T-helper 1 cell (primary cell): Measurements from ENCODE around the gene TGFBR2.

Source experiments
- DNase-seq, 5 donors: peaks; one replicate each; pipeline ENCODE4 v3.0.0-alpha.2; 2012 to 2020
- total RNA-seq, 4 donors: gene quantifications; one replicate each; lab custom pipeline; 2026; lab: John Stamatoyannopoulos, UW

TGFBR2 gene
- total RNA-seq, result 163 to 221 (median 179) reads per million in 4 donors

DNA sequence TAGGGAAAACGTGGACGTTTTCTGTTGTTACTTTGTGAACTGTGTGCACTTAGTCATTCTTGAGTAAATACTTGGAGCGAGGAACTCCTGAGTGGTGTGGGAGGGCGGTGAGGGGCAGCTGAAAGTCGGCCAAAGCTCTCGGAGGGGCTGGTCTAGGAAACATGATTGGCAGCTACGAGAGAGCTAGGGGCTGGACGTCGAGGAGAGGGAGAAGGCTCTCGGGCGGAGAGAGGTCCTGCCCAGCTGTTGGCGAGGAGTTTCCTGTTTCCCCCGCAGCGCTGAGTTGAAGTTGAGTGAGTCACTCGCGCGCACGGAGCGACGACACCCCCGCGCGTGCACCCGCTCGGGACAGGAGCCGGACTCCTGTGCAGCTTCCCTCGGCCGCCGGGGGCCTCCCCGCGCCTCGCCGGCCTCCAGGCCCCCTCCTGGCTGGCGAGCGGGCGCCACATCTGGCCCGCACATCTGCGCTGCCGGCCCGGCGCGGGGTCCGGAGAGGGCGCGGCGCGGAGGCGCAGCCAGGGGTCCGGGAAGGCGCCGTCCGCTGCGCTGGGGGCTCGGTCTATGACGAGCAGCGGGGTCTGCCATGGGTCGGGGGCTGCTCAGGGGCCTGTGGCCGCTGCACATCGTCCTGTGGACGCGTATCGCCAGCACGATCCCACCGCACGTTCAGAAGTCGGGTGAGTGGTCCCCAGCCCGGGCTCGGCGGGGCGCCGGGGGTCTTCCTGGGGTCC is at the start of gene TGFBR2:
TSS of gene TGFBR2 (plus strand) at position 301 of the 731 bp plus-strand sequence. CDS start at position 584, 283 bp downstream.
- DNase-seq, result peak; percentile 55 to 91 (median 66)

DNA sequence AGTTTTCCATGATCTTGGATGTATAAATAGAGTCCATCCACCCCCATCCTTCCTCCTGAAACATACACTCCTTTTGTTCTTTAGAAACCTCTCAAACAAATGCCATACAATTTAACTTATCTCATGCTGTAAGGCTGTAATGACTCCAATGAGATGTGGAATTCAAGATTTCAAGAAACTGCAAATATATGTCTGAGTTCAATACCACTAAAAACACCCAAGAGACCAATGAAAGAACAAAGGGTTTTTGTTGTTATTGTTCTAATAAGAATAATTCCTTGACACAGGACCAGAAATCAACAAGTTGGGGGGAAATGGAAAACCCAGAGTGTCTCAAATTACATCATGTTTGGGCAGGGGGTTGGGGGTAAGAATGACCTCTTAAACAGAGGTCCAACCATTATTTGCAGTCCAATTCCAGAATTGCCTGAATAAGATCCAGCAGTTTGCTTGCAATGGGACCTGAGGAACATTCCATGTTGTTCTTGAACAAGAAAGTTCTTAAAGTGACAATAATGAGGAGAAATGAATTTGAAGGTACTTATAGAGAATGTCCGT is 48.6 kb upstream of the TGFBR2 start:
- no peak for DNase-seq

DNA sequence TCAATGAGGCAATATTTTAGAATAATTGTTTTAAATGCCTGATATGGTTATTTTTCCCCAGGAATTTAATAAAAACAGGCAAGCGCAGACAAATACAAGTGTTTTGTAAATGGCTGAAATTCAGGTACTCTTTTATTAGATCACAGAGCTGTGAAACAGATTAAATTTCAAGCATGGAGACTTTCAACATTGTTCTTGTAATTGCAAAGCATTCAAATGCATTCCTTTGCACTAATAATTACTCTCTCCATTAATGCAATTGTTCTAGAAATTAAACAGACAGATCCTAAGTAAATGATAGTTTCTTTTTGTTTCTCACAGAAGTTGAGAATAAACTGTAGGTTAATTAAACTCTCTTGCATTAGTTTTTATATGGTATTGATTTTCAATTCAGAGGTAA is 42.4 kb upstream of the TGFBR2 start:
- no peak for DNase-seq

DNA sequence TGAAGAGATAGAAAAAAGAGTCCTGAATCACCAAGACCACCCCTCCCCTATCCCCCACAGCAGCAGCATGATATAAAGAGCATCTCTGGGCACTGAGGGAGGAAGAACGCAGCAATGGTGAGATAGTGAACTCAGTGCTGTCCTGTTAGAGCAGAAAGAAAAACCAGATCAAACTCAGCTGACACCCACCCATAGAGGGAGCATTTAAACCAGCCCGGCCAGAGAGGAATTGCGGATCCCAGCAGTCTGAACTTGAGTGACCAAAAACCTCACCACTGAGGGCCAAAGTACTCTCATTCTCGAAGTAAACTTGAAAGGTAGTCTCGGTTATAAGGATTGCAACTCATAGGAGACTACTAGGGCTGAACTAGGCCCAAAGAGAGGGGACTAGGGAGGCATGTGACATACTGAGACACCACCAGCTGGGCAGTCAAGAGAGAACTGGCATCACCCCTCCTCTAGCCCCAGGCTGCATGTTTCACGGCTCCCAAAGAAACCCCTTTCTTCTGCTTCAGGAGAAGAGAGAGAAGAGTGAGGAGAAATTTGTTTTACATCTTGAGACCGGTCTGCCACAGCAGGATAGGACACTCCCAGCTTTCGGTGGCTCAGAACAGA is 39.2 kb upstream of the TGFBR2 start:
- DNase-seq, result no peak

DNA sequence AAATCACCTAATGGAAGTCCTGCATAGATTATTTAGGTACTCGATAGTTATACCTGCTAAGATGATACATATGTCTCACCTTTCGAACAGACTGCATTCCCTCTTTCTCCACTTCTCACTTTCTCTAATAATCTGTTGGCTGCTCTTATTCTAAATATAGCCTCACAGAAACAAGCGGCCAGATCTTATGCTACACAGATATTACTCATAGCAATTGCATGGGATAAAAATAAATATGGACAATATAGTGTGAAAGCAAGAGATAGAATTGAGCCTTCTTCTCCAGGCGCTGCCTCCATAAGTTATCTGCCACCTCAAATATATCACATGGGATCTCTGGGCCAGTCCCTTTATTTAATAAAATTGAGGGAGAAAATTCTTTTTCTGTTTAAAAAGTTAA is 29.5 kb upstream of the TGFBR2 start:
- no peak for DNase-seq

DNA sequence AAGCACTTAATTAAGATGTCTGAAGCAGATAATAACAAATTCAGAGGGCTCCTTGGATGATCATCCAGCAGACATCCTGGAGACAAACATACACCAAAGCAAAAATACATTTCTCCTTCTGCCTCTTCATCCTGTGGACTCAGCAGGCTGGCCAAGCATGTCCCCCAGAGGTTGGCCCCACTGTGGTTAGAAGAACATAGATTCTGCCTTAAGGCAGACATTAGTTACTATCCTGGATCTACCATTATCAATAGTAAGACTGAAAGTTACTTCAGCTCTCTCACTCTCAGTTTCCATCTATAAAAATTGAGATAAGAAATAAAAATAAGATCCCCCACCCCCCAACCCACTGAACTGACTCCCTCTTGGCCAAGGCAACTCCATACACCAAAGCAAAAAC is 28.6 kb upstream of the TGFBR2 start:
- no peak for DNase-seq

DNA sequence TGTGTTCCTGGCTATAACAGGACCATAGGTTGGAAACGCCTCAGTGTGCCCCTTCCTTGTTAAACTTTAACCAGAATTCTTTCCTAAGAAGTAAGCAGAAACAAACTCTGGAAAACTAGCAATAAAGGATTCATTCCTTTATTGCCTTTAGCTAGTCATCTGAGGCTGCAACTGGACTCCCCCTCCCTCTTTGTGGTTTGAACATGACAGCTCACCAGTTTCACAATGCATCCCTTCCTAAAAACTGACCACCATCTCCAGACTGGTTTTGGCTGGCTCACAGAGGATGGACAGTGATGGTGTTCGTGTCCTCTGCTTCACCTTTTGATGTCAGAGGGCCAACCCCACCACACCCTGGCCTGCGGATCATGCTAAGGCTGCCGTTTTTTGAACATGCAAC is 27.9 kb upstream of the TGFBR2 start:
- no peak for DNase-seq

DNA sequence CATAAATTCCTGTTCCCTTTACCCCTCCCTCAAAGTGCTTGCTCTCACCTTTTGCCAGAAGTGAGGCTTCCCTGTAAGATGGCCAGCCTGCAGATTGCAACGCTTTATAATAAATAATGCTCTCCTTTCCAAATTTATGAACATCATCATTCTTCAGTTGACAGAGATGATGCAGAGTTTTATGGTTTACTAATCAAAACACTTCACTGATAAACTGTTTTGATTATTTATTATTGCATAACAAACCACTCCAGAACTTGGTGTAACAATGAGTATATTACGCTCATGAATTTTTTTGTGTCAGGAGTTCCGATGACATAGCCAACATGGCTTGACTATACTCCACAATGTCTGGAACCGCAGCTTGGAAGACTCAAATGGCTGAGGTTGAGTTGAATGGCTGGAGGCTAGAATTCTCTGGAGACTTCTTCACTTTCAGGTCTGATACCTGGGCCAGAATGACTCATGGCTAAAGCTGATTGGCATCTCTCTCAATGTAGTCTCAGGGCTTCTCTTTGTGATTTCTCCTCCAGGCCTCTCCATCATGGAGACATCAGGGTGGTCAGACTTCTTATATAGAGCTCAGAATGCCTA is 27.3 kb upstream of the TGFBR2 start:
- no peak for DNase-seq

DNA sequence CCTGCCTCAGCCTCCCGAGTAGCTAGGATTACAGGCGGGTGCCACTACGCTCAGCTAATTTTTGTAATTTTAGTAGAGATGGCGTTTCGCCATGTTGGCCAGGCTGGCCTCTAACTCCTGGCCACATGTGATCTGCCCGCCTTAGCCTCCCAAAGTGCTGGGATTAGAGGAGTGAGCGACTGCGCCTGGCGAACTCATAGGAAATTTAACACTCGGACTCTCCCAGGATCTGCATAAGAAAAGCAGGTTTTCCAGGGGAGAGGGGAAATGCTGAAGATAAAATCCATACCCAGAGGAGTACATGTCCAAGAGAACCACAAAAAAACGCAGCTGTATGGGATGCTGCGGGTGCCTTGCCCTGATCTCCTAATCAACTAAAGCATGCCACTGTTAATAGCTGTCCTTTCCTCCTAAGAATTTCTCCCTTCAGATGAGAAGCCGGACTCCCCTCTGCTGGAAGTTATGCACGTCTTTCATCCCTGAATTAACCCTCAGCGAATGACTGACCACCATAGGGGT is 25.3 kb upstream of the TGFBR2 start:
- DNase-seq, result no peak

DNA sequence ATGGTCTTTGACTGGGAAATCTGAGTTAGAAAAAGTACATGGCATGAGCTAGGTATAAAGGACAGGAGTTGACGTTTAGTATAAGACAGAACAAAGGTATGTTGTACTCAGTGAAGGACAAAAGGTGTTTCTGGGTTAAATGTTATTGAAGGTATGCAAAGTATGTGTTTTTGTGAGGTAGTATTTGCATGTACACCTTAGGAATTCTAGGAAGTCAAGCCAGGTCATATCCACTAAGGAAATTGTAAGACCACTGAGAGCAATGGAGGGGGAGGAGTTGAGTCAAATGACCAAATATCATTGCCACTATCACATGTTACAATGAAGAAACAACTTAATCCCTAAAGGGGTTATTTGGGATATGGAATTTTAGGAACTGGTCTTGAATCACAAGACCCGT is 24.4 kb upstream of the TGFBR2 start:
- no peak for DNase-seq

DNA sequence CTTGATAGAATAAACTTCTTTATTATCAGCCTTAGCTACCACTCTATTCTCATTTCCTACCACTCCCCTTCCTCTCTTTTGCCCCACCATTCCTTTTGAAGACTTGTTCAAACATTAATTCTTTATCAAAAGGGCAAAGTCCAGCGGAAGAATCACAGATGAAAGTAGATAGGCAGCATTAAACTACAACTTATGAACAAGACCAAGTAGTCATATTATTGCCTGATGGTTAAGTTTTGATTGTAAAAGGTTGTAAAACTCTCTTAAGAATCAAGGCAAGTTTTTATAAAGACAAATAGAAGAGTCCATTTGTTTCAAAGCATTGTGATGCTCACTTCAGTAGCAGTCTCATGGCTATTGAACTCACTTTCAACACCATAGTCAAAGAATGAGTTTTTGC is 22.4 kb upstream of the TGFBR2 start:
- no peak for DNase-seq

DNA sequence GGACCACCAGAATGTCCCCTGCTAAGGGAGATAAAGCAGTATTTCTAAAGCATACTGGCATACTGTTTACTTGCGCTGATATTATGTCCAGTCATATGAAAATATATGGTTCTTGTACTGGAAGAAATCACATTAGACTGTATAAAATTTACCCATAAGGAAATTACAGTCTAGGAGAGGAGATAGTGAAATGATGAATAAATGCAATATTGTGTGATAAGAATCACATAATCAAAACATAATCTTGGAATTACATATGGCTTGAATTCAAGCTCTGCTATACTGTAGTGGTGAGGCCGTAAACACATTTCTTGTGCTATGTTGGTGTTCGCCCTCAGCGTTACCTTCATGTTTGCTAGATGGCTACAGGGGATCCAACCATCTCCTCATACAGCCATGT is 20.7 kb upstream of the TGFBR2 start:
- no peak for DNase-seq

DNA sequence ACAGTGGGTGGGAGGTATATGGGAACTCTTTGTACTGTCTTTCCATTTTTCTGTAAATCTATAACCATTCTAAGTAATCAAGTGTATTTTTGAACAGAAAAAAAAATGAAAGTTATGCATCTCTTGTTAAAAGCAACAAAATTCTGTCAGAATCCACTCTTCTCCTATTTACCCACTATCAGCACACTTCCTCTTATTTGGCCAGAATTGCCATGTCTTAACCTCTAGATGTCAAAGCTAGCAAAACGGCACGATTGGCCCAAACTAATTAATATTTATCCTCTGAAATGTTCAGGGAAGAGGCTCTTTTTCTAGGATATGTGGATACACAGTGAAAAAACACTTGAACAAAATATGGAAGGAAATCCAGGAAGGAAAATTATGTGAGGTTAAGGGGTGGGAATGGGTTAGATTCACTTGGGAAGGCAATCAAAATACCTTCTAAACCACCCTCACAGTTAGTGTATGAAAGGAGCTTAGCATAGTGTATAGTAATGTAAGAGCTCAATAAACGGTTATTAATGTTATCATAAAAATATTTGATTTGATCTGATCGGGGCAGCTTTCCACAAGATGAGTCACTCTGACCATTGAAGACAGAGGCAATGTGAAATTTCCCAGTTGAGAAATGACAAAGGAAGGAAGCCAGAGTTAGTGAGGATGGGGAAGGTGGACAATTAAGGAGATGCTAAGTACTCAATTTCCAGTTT is 20.1 kb upstream of the TGFBR2 start:
- no peak for DNase-seq

DNA sequence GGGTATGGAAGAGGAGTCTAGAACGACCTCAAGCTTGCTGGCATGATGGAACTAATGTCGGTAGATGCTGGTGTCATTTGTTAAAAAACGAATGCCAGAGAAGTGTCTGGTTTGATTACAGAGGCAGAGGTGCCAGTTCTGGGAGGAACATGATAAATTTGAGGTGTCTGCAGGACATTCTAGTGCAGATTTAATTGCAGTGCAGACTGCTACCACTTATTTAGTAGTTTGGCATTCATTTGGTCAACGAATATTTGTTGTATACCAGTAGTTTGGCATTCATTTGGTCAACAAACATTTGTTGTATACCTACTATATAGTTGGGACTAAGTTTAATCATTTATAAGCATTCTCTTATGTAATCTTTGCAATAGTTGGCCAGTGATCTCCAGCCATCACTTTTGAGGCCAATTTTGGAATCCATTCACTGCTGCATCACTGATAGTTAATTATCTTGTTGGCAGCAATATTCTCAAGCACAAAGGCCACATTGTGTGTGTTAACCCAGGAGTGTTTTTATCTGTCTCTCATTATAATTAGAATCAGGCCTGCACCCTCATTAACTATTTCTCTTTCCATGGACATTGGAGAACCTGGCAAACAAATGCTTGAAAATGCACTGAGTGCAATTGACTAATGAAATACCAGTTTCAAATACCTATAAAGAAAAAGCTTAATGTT is 19.5 kb upstream of the TGFBR2 start:
- DNase-seq, result no peak

DNA sequence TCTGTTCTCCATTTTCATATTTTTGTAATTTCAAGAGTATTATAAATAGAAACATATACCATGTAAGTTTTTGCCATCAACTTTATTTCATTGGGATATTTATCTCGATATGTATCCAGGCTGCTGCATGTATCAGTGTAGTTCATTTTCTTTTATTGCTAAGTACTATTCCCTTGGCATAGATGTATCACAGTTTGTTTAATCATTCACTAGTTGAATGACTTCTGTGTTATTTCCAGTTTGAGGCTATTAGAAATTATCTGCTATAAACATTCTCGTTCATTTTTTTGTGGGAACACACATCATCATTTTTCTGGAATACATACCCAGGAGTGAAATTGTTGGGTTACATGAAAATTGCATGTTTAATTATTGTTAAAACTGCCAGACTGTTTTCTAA is 18.5 kb upstream of the TGFBR2 start:
- DNase-seq, result no peak

DNA sequence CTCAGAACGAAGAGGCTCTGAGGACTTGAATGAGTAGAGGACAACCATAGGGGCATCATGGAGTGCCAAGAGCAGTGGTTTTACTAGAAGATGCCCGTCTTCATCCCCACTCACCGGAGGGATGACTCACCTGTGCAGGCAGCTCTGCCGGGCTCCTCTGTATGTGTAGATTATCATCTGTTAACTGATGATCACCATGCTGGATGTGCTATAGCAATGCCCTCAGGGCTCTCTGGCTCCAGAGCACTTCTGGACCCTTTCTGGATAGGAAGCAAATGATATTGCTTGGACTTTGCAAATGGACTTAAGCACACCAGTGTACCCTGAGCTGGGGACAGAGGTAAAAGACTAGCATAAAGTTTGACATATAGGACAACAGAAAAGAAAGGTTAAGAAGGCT is 10.2 kb upstream of the TGFBR2 start:
- no peak for DNase-seq

DNA sequence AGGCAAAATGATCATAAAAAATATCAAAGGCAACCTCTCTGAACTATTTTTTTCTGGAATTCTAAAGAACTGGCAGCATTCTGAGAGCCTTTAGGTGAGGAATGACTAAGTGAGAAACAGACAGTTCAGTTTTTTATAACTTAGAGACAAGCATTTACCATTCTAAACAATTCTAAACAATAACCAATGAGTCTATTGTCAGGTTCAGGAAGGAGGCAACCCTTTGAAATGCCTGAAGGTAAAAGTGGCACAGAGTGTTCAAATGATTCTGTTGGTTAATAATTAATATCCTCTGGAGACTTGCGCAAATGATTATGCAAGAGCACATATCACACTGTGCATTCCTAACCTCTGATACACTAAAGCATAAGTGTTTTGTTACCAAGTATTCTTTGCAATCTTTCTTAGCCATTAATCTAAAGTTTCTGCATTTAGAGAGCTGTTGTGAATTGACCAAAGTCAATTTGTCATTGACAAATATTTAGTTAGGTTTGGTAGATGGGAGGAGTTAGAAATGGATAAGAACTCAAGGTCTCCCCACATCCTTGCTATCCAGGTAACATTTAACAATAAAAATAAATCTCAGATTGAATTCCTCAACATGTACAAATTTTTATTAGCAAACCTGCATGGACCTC is 9.2 kb upstream of the TGFBR2 start:
- no peak for DNase-seq

DNA sequence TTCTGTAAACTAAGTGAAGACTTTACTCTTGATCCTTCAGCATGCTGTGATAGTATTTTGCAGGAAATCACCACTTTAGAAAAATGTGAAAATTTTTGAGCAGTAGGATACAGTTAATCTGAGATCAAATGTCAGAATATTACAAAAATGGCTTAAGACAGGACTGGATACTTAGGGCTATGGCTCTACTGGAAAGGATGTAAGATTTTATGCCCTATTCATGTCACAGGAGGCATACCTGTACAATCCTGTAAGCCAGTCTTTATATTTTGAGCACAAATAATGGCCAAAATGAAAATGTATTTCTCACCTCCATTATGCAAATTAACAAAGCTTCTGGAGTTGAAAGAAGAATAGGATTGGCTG is 8.6 kb upstream of the TGFBR2 start:
- DNase-seq, result no peak

DNA sequence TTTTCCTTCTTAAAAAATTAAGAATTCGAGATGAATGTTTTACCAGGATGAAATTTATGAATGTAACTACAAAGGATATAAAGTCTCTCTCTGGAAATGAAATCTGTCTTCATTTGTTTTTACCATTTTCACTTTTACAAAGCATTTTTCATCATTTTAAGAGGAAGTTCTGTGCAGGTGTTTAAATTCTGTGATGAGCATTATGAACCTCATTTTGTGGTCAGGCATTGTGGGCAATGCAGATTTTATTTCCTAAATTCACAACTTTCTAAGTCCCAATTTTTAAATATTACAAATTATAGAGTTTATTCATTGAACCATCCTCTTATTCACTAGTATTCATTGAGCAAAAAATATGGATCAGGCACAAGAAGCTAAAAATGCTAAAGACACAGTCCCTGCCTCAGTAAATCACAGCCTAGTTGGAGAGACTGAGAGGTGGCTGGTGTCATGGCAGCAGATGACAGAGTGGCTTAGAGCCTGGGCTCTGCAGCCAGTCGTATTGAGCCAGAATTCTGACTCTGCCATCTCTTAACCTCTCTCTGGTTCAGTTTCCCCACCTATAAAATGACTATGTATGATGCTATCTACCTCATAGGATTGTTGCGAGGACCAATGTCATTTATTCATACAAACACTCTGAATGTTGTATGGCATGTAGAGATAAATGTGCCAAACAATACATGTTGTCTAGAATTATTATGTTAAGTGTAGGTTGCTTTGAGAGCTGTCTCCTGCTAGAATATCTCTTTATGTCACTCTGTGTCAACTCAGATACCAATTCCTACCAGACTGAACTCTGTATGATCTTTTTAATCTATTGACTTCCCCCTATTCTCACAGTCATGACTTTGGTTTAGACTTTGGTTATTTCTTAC is 7.5 kb upstream of the TGFBR2 start:
- no peak for DNase-seq

DNA sequence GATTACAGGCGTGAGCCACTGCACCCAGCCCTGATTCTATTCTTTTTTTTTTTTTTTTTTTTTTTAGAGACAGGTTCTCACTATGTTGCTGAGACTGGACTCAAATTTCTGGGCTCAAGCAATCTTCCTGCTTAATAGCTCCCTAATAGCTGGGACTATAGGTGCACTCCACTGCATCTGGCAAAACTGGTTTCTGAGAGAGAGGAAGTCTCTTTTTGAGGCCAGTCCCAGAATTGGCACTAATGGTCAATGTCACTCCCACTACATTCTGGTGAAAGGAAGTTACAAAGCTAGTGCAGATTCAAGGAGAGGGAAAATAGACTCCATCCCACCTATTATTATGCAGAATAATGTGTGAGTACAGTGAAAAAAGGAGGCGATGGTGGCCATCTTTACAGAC is 5.8 kb upstream of the TGFBR2 start:
- DNase-seq, result no peak

DNA sequence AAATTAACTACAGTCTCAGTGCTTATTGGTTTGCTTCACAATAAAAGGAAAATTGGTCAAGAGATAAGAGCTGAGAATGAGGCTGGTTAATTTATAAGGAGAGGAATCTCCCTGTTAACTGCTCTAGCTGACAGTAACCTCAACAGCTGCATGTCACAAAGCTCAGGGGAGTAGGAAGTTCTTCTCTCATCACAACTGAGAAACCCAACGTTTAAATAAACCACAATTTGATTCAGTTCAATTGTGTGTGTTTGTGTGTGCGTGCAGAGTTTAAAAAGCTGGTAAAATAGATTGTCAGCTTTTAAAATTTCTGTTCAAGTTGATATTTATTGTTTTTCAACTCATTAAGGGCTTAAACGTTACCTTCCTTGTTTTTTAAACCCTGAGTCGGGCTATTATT is 3.5 kb upstream of the TGFBR2 start:
- DNase-seq, result no peak
